ENCODE results near the gene IMPA2. TPM values are rescaled to one million over a fixed set of nuclear protein-coding genes. Genes with fewer than 3 reads are reported as not detected.

IMPA2 gene
- total and polyA plus RNA-seq, 2 of the 8 experiments (the other 6 are each of a cell fraction or from before 2014, with no cell fraction given), result 102 to 140 TPM

GRCh38 chr18:12036201-12036751 lies 55.0 kb downstream of the IMPA2 start (continued):
- TF ChIP-seq USF2 (IDR thresholded peaks at IDR 0.05; ENCODE audit: low read length), result no peak

All from H1 (cell line).